GM19452 (cell line): ENCODE results near the gene IGF2R.
"Not testable (repeated sequence)": the region's sequence is repeated elsewhere in the genome, so short reads cannot be mapped to it uniquely, and the experiment has no call there.

Source experiments
- ATAC-seq: cut with Tn5 transposase; IDR thresholded peaks from one replicate; pipeline ENCODE4 v1.9.1; 2021; ENCODE audit not compliant: unreplicated experiment

The IGF2R gene

GRCh38 chr6:159952289-159953005, 16.4 kb upstream of the IGF2R start:
- no peak for ATAC-seq

GRCh38 chr6:159953091-159953601, 15.7 kb upstream of the IGF2R start:
- no peak for ATAC-seq

- ATAC-seq = no peak
Observed at GRCh38 chr6:159955945-159956361, 12.9 kb upstream of the IGF2R start.

GRCh38 chr6:159957071-159957673, 11.7 kb upstream of the IGF2R start:
- no peak for ATAC-seq

GRCh38 chr6:159959165-159959975, 9.5 kb upstream of the IGF2R start:
- peak; percentile 73 for ATAC-seq

- no peak for ATAC-seq
Observed at GRCh38 chr6:159959976-159960384, 8.9 kb upstream of the IGF2R start.

GRCh38 chr6:159960485-159960884, 8.4 kb upstream of the IGF2R start:
- ATAC-seq = no peak

GRCh38 chr6:159961528-159961927, 7.4 kb upstream of the IGF2R start:
- no peak for ATAC-seq

GRCh38 chr6:159963111-159963510, 5.8 kb upstream of the IGF2R start:
- ATAC-seq = no peak

GRCh38 chr6:159964046-159964445, 4.8 kb upstream of the IGF2R start:
- no peak for ATAC-seq

GRCh38 chr6:159966339-159966738, 2.5 kb upstream of the IGF2R start:
- ATAC-seq = no peak

GRCh38 chr6:159966981-159967380, 1.9 kb upstream of the IGF2R start:
- no peak for ATAC-seq

- not testable (repeated sequence) for ATAC-seq
Observed at GRCh38 chr6:159967621-159968020, 1.3 kb upstream of the IGF2R start.

GRCh38 chr6:159969204-159969912, 476 bp downstream of the IGF2R start:
- peak; percentile 32 for ATAC-seq

GRCh38 chr6:159969921-159970320, 1.0 kb downstream of the IGF2R start:
- ATAC-seq = peak; percentile 24

- no peak for ATAC-seq
Observed at GRCh38 chr6:159970659-159971063, 1.8 kb downstream of the IGF2R start.

GRCh38 chr6:159971341-159972178, 2.7 kb downstream of the IGF2R start:
- no peak for ATAC-seq

GRCh38 chr6:159972506-159973268, 3.8 kb downstream of the IGF2R start:
- ATAC-seq = no peak

- ATAC-seq = no peak
Observed at GRCh38 chr6:159973406-159973805, 4.5 kb downstream of the IGF2R start.
